Activated naive CD4-positive, alpha-beta T cell treated with anti-CD3 and anti-CD28 coated beads, Interleukin-2, amount 50 U/mL, for 16 hours (primary cell): ENCODE data around the gene FAM3D.
"Not testable (repeated sequence)": the region's sequence is repeated elsewhere in the genome, so short reads cannot be mapped to it uniquely, and the experiment has no call there.

Experiments
- DNase-seq: peaks from one replicate; pipeline ENCODE4 v3.0.0-alpha.2; 2020

Gene FAM3D

DNA sequence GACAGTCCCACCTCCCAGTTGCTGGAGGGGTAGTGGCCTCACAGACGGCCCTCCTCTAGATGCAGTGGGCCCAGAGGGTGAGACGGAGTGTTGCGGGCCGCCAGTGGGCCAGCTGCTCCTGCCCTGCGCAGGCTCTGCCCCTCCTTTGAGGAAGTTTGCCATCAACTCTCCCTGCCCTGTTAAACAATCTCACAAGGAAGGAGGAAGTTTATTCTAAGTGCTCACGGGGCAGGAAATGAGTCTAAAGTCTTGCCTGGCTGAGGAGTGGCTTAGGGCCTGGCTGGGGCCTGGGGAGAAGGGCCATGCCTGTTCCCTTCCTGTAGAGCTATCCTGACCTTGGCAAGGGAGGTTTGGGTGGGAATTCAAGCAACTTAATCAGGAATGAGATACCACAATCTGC is at the start of gene FAM3D:
FAM3D (minus strand) TSS at position 92 of the 400 bp plus-strand sequence. CDS start 11,211 bp downstream, outside the sequence.
- no peak for DNase-seq

GRCh38 chr3:58713715-58714401 is 47.3 kb upstream of the FAM3D start:
- no peak for DNase-seq

- DNase-seq, result no peak
Measured at GRCh38 chr3:58711871-58712270, 45.3 kb upstream of the FAM3D start.

- not testable (repeated sequence) for DNase-seq
Measured at GRCh38 chr3:58708983-58709382, 42.4 kb upstream of the FAM3D start.

DNA sequence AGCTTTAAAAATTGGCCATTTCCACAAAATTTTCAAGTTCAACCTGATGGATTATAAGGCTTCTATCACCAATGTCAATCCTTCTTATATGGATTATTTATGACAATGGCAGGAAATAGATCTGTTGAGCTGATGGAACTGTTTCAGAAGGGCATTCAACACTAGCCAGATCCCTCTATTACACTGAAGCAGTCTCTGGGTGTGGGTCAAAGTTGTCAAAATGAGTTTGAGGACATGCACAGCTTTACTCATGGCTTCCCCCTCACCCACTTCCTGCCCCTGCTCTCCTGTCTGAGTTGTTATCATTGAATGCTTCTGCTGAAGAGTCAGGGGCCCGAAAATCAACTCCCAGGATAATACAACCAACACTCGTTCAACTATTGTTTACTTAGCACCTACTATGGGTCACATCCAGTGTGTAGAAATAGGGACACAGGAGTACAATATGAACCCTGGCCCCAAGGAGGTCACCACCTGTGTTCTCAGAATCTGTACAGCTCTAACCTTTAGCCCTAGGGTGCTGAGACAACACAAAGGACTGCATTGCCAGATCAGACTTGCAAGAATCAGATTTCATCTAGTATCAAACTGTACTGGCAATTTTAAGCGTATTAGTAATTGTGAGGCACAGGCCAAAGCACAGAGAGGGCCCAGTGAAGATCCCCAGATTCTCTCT is 41.7 kb upstream of the FAM3D start:
- DNase-seq, result no peak

- DNase-seq, result no peak
Measured at GRCh38 chr3:58707390-58707930, 40.9 kb upstream of the FAM3D start.

DNA sequence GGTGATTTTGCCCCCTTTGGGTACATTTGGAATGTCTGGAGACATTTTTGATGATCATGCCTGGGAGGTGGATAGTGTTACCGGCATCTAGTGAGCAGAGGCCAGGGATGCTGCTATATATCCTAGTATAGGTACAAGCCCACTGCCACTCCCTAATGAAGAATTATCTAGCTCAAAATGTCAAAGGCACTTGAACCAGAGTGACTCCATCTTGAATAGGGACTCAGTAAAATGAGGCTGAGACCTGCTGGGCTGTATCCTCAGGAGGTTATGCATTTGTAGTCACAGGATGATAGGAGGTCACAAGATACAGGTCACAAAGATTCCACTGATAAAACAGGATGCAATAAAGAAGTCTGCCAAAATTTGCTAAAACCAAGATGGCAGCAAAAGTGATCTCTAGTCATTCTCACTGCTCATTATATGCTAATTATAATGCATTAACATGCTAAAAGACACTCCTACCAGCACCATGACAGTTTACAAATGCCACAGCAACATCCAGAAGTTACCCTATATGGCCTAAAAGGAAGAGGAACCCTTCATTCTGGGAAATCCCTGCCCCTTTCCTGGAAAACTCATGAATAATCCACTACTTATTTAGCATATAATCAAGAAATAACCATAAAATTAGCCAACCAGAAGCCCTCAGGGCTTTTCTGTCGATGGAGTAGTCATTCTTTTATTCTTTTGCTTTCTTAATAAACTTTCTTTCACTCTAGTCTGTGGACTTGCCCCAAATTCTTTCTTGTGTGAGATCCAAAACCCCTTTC is 40.0 kb upstream of the FAM3D start:
- no peak for DNase-seq

DNA sequence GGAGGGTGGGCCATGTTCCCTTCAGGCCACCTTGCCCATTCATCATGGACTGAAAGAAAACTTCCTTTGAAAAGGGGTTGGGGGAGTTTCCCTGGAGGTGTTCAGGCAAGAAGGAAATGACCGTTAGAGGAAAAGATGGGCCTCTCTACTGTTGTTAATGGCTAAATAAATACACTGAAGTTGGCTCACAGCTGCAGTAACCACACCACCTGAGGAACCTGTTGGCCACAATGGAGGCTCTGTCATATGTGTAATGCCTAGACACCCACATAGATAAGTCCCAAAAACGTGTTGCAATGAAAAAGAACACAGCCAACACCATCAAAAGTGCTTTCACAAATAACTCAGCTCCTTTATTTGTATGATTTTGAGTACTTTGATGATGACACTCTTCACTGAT is 38.2 kb upstream of the FAM3D start:
- DNase-seq, result no peak

DNA sequence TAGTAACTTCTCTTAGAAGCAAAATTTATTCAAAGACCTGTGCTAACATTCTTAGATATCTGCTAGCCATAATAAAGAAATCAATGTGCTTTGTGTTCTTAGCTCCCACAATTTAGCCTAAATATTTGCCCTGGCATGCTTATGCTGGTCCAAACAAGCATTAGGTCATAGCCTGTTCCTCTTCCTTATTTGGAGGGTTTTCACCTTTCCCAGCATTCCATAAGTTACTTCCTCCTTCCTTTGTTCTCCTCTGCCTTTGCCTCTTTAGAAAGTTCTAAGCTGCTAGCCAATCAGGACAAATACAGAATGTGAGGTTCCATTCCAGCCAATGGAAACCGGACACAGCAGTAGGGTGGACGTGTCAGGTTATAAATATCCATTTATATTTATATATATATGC is 37.7 kb upstream of the FAM3D start:
- not testable (repeated sequence) for DNase-seq

GRCh38 chr3:58698246-58698645 is 31.7 kb upstream of the FAM3D start:
- no peak for DNase-seq

GRCh38 chr3:58697561-58697960 is 31.0 kb upstream of the FAM3D start:
- DNase-seq, result no peak

- DNase-seq, result not testable (repeated sequence)
Measured at GRCh38 chr3:58696813-58697212, 30.2 kb upstream of the FAM3D start.

GRCh38 chr3:58696093-58696492 is 29.5 kb upstream of the FAM3D start:
- DNase-seq, result no peak

GRCh38 chr3:58695284-58695683 is 28.7 kb upstream of the FAM3D start:
- DNase-seq, result not testable (repeated sequence)

GRCh38 chr3:58693940-58694850 is 27.6 kb upstream of the FAM3D start:
- no peak for DNase-seq

GRCh38 chr3:58692484-58692883 is 25.9 kb upstream of the FAM3D start:
- DNase-seq, result no peak

GRCh38 chr3:58691997-58692396 is 25.4 kb upstream of the FAM3D start:
- no peak for DNase-seq

- no peak for DNase-seq
Measured at GRCh38 chr3:58690490-58690889, 23.9 kb upstream of the FAM3D start.

- DNase-seq, result no peak
Measured at GRCh38 chr3:58688574-58688973, 22.0 kb upstream of the FAM3D start.

DNA sequence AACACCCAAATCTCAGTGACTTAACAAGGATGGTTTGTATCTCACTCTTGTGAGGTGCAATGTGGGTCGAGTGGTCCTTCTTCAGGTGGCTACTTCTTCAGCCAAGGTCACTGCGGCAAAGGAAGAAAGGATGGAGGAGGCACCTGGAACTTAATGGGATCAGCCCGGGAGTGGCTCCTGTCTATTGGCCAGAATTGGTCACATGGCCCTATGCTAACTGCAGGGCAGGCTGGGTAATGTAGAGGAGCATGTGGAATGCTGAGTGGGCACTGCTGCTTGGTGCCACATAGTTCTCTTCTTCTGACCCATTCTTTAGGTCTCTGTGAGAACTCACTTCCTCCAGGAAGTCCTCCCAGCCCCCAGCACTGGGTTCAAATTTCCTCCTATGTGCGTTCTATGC is 20.3 kb upstream of the FAM3D start:
- no peak for DNase-seq

- DNase-seq, result no peak
Measured at GRCh38 chr3:58685641-58686040, 19.1 kb upstream of the FAM3D start.

GRCh38 chr3:58683466-58683865 is 16.9 kb upstream of the FAM3D start:
- DNase-seq, result no peak
